Fibroblast of lung (primary cell): ENCODE data around the gene PURB.

Experiments used
- CTCF ChIP-seq, 2 donors: IDR thresholded peaks in 1 of 2; conservative IDR thresholded peaks in 1 of 2; 1 replicate in 1 of 2; 2 replicates in 1 of 2; pipeline ENCODE4 v1.5.1; 2011 to 2012; ENCODE audit warnings: low read length in 2 of 2, control low read depth in 1 of 2, inconsistent platforms in 1 of 2, low read depth in 1 of 2, mild to moderate bottlenecking in 1 of 2
- EZH2 ChIP-seq: IDR thresholded peaks from 2 replicates; pipeline ENCODE4 v1.5.1; 2012; ENCODE audit warnings: low read length, control low read depth, mild to moderate bottlenecking; ENCODE audit errors: missing control alignments

GRCh38 chr7:44894888-44895580, 9.7 kb upstream of the PURB start:
- TF ChIP-seq CTCF (conservative IDR thresholded peaks at IDR 0.05 in 1 of 2, IDR thresholded peaks at IDR 0.05 in 1 of 2; ENCODE audit: low read depth in 1 of 2, low read length in 2 of 2) = no peak
- no peak for TF ChIP-seq EZH2
